Measurements from ENCODE around the gene SLC25A13. TPM values are rescaled to one million over a fixed set of nuclear protein-coding genes. Genes with fewer than 3 reads are reported as not detected.

Gene SLC25A13
- total and polyA plus RNA-seq, 8 donors: 20.2 to 41.2 (median 25.1) TPM

DNA sequence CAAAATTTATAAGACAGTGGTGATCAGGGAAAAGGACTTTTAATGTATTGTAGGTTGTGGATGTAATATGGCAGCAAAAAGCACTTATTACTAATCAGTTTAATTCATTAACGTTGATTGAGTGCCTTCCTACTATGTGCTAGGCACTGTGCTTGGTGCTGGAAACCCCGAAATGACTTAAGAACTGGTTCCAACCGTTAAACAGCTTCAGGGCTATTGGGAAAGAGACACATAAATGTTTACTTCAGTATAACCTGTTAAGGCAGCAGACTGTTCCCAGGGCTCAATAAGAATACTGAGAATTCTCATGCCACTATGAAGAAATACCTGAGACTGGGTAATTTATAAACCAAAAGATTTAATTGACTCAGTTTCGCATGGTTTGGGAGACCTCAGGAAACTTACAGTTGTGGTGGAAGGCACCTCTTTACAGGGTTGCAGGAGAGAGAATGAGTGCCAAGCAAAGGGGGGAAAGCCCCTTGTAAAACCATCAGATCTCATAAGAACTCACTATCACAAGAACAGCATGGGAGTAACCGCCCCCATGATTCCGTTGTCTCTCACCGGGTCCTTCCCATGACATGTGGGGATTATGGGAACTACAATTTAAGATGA lies 1.1 kb upstream of the SLC25A13 start:
- Histone ChIP-seq H3K36me3 (no peaks in the 10 kb centered on the region), H3K9me3 (no peaks in the 10 kb centered on the region), H3K27ac (no peak overlapping the region), H3K27me3 (no peaks in the 10 kb centered on the region), H3K4me1 (peaks cover 4 to 53% of the 10 kb centered on the region in 2 donors), H3K4me3 (no peak overlapping the region)
- intact Hi-C loops (cut with DNase I): no loop called here
- TF ChIP-seq, protein P1, sequence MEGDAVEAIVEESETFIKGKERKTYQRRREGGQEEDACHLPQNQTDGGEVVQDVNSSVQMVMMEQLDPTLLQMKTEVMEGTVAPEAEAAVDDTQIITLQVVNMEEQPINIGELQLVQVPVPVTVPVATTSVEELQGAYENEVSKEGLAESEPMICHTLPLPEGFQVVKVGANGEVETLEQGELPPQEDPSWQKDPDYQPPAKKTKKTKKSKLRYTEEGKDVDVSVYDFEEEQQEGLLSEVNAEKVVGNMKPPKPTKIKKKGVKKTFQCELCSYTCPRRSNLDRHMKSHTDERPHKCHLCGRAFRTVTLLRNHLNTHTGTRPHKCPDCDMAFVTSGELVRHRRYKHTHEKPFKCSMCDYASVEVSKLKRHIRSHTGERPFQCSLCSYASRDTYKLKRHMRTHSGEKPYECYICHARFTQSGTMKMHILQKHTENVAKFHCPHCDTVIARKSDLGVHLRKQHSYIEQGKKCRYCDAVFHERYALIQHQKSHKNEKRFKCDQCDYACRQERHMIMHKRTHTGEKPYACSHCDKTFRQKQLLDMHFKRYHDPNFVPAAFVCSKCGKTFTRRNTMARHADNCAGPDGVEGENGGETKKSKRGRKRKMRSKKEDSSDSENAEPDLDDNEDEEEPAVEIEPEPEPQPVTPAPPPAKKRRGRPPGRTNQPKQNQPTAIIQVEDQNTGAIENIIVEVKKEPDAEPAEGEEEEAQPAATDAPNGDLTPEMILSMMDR (IDR thresholded peaks at IDR 0.05): no peak
- ATAC-seq (no peak), DNase-seq (no peak)

DNA sequence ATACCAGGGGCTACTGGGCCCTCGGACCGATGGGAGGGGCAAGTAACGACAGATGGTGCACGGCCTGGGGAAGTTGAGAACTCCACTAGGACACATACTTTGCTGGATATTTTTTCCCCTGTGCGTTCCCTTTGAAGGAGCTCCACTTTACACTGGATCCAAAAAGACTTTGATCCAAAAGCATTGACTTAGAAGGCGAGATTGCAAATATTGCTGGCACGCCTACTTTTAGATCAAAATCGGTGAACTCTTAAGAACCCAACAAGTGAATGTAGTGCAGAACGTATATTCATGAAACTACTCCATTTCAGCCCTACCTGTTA lies 436 bp upstream of the SLC25A13 start:
- intact Hi-C loops (cut with DNase I): no loop called here
- peak overlapping the region; percentile 98 to 99 for H3K27ac ChIP-seq
- no peaks in the 10 kb centered on the region for H3K9me3 ChIP-seq
- TF ChIP-seq, protein P1 (IDR thresholded peaks at IDR 0.05): no peak
- H3K36me3 ChIP-seq: no peaks in the 10 kb centered on the region
- H3K4me1 ChIP-seq: peaks cover 4 to 50% of the 10 kb centered on the region in 2 donors
- no peak for DNase-seq
- no peak for ATAC-seq
- H3K27me3 ChIP-seq: no peaks in the 10 kb centered on the region
- peak overlapping the region; percentile 97 to 99 for H3K4me3 ChIP-seq

DNA sequence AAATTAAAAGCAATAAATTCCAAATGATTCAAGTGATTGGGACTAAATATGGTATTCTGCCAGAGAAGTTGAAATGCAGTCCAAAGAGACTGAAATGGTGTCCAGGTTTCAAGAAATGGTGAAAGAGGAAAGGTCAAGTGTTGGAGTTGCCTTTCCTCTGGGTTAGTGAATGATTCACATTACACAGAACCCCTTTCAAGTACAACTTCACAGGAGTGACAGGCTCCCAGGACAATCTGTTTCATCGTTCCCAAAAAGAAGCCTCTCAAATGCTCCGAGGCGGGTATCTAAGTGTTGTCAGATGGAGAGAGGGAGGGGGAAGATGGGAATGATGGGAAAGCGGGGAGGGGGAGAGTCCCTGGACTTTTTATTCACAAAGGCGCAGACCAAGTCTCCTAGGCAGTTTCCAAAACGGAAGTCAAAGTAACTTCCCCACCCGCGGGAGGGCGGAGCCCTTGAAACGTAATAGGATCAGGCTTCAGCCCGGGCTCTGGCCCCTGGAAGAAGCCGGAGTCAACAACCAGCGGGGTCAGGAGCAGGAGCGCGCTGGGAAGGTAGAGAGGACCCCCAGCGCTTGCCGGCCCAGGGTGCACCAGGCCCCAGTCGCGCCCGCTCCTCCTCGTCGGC lies 754 bp downstream of the SLC25A13 start:
- H3K27me3 ChIP-seq: no peaks in the 10 kb centered on the region
- ATAC-seq (peak; percentile 86), DNase-seq (peak; percentile 86 to 91 (median 90))
- intact Hi-C loops (cut with DNase I): no loop called here
- H3K9me3 ChIP-seq: no peaks in the 10 kb centered on the region
- H3K27ac ChIP-seq: peak overlapping the region; percentile 98 to 99
- peak overlapping the region; percentile 97 to 99 for H3K4me3 ChIP-seq
- H3K36me3 ChIP-seq: no peaks in the 10 kb centered on the region
- peaks cover 4 to 40% of the 10 kb centered on the region in 2 donors for H3K4me1 ChIP-seq
- TF ChIP-seq, protein P1 (IDR thresholded peaks at IDR 0.05): no peak

DNA sequence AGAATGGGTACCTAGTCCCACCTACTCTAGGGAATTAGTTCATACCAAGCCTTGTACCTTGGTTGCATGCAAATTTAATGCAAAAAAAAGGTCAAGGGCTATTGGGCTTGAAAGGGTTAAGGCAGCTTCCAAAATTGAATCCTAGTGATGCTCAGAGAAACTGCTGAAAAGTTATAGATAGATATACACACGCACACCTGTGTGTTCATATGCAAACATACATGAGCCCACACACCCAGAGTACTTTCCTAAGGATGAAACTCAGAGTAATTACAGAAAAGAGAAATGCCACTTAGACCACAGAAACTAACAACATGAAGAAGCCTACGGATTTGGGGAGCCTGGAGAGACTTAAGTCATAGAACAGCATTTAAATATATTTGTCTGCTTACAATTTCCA lies 1.5 kb downstream of the SLC25A13 start:
- Histone ChIP-seq H3K36me3 (no peaks in the 10 kb centered on the region), H3K4me1 (peaks cover 4 to 36% of the 10 kb centered on the region in 2 donors), H3K9me3 (no peaks in the 10 kb centered on the region), H3K27me3 (no peaks in the 10 kb centered on the region), H3K4me3 (peak overlapping the region in 1 of 2 donors; percentile 99), H3K27ac (peak overlapping the region; percentile 98 to 99)
- TF ChIP-seq, protein P1 (IDR thresholded peaks at IDR 0.05): no peak
- intact Hi-C loops (cut with DNase I): no loop called here
- DNase-seq: no peak
- no peak for ATAC-seq

DNA sequence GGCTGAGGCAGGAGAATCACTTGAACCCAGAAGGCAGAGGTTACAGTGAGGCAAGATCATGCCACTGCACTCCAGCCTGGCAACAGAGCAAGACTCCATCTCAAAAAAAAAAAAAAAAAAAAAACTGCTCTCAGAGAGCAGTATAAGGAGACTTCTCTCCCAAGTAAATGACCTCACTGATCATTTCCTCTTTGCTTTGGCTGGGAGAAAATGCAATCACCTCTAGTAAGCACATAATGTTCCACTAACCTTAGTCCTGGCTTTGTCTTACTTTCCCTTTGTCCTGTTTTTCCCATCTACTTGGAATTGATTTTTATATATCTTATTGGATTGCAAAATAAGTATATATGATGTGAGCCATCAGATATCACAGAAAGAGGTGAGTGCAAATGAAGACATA lies 2.5 kb downstream of the SLC25A13 start:
- H3K4me1 ChIP-seq: peaks cover 4 to 44% of the 10 kb centered on the region in 2 donors
- no peaks in the 10 kb centered on the region for H3K36me3 ChIP-seq
- H3K4me3 ChIP-seq: no peak overlapping the region
- H3K27me3 ChIP-seq: no peaks in the 10 kb centered on the region
- no peaks in the 10 kb centered on the region for H3K9me3 ChIP-seq
- intact Hi-C loops (cut with DNase I): no loop called here
- no peak for DNase-seq
- TF ChIP-seq, protein P1 (IDR thresholded peaks at IDR 0.05): no peak
- ATAC-seq: no peak
- H3K27ac ChIP-seq: peak overlapping the region in 1 of 2 donors; percentile 21

Data from left lung (tissue), 10 donors.